Stimulated activated naive B cell treated with anti-CD40 and anti-IgM and Interleukin-4, amounts not matched to agents 10 μg/mL and 1 μg/mL and 100 μg/mL, for 72 hours (primary cell): ENCODE data around the gene PSMF1.

ENCODE experiments used
- ATAC-seq, 2 donors: fragments of 150-1000 bp; cut with Tn5 transposase; replicated peaks; 2 replicates each; pipeline ENCODE4 v1.10.0; 2021; ENCODE audit warnings: moderate library complexity in 1 of 2
- DNase-seq: peaks from one replicate; pipeline ENCODE4 v3.0.0; 2021
- H3K27ac Mint-ChIP-seq: one replicate; pipeline ENCODE4 v1.8.0; 2022; ENCODE audit warnings: mild to moderate bottlenecking, mixed read lengths
- H3K27me3 Mint-ChIP-seq, 2 donors: one replicate each; pipeline ENCODE4 v1.8.0; 2022; ENCODE audit warnings: mixed read lengths in 2 of 2
- H3K36me3 Mint-ChIP-seq, 2 donors: one replicate each; pipeline ENCODE4 v1.8.0; 2022; ENCODE audit warnings: mixed read lengths in 2 of 2, mild to moderate bottlenecking in 1 of 2
- H3K4me1 Mint-ChIP-seq, 2 donors: one replicate each; pipeline ENCODE4 v1.8.0; 2022; ENCODE audit warnings: mixed read lengths in 2 of 2, mild to moderate bottlenecking in 1 of 2
- H3K4me3 Mint-ChIP-seq, 2 donors: one replicate each; pipeline ENCODE4 v1.8.0; 2022; ENCODE audit warnings: mild to moderate bottlenecking in 2 of 2, mixed read lengths in 2 of 2, moderate library complexity in 1 of 2
- H3K9me3 Mint-ChIP-seq, 2 donors: one replicate each; pipeline ENCODE4 v1.8.0; 2022; ENCODE audit warnings: mixed read lengths in 2 of 2, mild to moderate bottlenecking in 1 of 2

PSMF1 gene, protein sequence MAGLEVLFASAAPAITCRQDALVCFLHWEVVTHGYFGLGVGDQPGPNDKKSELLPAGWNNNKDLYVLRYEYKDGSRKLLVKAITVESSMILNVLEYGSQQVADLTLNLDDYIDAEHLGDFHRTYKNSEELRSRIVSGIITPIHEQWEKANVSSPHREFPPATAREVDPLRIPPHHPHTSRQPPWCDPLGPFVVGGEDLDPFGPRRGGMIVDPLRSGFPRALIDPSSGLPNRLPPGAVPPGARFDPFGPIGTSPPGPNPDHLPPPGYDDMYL

GRCh38 chr20:1118336-1119127 lies at the start of gene PSMF1:
Gene PSMF1, plus strand, starts transcription at chr20:1118602. Its CDS starts 172 bp downstream, at chr20:1118774.
- peak within 1 kb of the TSS; percentile 90 for H3K27ac Mint-ChIP-seq
- ATAC-seq (peak; percentile 97 to 98), DNase-seq (peak; percentile 94)
- no peaks in the 10 kb centered on the region for H3K27me3 Mint-ChIP-seq
- H3K9me3 Mint-ChIP-seq: no peaks in the 10 kb centered on the region
- H3K36me3 Mint-ChIP-seq: peaks cover 22 to 45% of the 10 kb centered on the region in 2 donors
- H3K4me3 Mint-ChIP-seq: peak within 1 kb of the TSS; percentile 86 to 90
- peaks cover 36 to 60% of the 10 kb centered on the region in 2 donors for H3K4me1 Mint-ChIP-seq

DNA sequence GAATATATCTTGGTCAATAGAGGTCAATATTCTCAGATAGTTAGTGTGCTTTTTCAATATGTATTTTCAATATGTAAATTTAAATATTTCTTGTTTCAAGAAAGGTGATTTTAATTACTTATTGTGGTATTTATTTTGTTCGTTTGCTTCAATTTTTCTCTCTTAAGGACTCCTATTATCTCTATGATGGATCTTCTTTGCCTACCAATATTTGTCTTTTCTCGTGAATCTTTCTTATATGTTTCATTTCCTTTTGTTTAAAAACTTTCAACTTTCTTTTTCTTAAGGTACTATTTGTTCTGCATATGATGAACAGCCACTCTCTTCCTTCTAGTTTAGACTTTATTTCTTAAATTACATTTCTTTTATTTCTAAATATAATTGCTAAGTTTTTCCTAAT lies 46.1 kb upstream of the PSMF1 start:
- peaks cover 4 to 9% of the 10 kb centered on the region in 2 donors for H3K36me3 Mint-ChIP-seq
- DNase-seq: no peak
- H3K27me3 Mint-ChIP-seq: peaks cover 12 to 24% of the 10 kb centered on the region in 2 donors
- no peak overlapping the region for H3K4me3 Mint-ChIP-seq
- H3K4me1 Mint-ChIP-seq: peaks cover 6 to 7% of the 10 kb centered on the region in 2 donors
- peaks cover 10 to 25% of the 10 kb centered on the region in 2 donors for H3K9me3 Mint-ChIP-seq
- ATAC-seq: no peak
- no peak overlapping the region for H3K27ac Mint-ChIP-seq

DNA sequence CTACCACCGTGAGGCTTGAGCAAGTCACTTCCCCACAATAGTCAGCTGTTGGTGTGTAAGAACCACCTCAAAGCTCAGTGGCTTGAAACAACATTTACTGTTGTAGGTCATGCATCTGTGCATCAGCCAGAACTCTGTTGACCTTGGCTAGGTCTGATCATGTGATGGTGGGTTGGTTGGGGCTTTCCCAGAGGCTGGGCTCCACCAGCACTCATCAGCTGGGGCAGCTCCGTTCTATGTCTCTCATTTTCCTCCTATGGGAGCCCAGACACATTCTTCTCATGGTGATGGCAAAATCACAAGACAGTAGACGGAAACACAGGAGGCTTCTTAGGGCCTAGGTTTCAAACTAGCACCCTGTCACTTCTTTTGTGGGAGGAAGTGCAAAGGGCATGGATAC lies 42.8 kb upstream of the PSMF1 start:
- Mint-ChIP-seq H3K9me3 (peaks cover 4 to 9% of the 10 kb centered on the region in 2 donors), H3K4me3 (no peak overlapping the region), H3K27me3 (peaks cover 0 to 3% of the 10 kb centered on the region in 2 donors), H3K4me1 (peaks cover 6 to 7% of the 10 kb centered on the region in 2 donors), H3K36me3 (peaks cover 3 to 8% of the 10 kb centered on the region in 2 donors), H3K27ac (peak overlapping the region; percentile 69)
- DNase-seq (peak; percentile 39), ATAC-seq (peak; percentile 100)

- H3K9me3 Mint-ChIP-seq: peaks cover 7 to 11% of the 10 kb centered on the region in 2 donors
- peaks cover 6% of the 10 kb centered on the region in 2 donors for H3K4me1 Mint-ChIP-seq
- DNase-seq (no peak), ATAC-seq (no peak)
- no peak overlapping the region for H3K4me3 Mint-ChIP-seq
- H3K27me3 Mint-ChIP-seq: peaks cover 0 to 9% of the 10 kb centered on the region in 2 donors
- H3K36me3 Mint-ChIP-seq: peaks cover 4 to 10% of the 10 kb centered on the region in 2 donors
- H3K27ac Mint-ChIP-seq: no peak overlapping the region
Observed at GRCh38 chr20:1081891-1082290, 36.5 kb upstream of the PSMF1 start.

DNA sequence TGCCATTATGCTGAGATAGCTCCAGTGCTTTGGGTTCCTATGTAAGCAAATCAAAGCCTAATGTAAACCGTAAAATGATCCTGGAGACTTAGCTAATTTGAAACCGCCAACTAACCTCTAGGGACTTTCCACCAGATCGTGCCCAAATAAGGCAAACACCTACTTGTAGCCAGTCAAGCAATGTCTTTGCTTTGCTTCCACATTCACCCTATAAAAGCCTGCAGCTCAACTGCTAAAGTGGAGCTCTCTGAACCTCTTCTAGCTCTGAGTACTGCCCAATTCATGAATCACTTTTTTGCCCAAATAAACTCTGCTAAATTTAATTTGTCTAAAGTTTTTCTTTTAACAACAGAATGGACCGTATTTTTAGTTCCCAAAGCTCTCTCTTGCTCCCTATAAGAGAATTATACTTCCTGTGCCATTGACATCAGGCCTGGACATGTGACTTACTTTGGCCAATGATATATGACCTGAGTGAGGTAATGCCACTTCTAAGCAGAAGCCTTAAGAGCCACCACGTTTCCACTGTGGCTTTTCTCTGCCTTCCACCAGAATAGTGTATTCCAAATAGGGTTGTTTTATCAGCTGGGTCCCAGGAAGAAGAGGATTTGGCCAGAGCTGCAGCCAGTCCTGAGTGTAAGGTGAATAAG lies 34.8 kb upstream of the PSMF1 start:
- no peak for ATAC-seq
- H3K4me3 Mint-ChIP-seq: no peak overlapping the region
- peaks cover 7 to 11% of the 10 kb centered on the region in 2 donors for H3K9me3 Mint-ChIP-seq
- H3K27me3 Mint-ChIP-seq: peaks cover 0 to 9% of the 10 kb centered on the region in 2 donors
- H3K36me3 Mint-ChIP-seq: peaks cover 4 to 10% of the 10 kb centered on the region in 2 donors
- no peak for DNase-seq
- no peak overlapping the region for H3K27ac Mint-ChIP-seq
- peaks cover 6 to 7% of the 10 kb centered on the region in 2 donors for H3K4me1 Mint-ChIP-seq

DNA sequence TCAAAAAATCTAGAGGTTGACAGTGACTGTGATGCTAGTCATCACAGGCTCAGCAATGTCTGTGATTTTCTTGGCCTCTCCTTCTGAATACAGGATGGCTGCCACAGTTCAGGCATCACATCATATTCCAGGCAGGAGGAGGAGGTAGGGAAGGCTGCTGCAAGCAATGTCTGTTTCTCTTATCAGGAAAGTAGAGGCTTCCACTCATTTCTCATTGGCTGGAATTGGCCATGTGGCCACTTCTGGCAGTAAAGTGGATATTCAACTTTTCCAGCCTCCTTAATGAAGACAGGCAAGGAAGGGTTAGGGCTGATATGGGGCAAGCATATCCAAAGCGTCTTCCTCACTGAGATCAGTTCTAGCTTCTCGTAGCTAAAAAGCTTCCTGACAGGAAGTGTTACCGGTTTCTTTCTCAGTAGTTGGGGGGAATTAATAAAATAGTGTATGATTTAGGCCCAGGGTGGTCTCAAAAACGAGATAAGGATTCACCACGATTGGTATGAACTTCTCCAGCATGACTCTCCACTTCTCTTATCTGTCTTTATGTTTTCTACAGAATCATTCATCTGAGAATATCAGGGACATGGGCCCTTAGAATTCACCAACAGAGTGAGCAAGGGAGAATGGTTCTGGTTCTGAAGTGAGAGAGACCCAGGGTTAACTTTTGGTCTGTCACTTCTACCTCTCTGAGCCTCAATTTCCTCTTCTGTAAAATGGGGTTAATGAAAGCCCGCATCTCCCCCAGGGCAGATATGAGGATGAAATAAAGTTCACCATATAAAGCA lies 32.7 kb upstream of the PSMF1 start:
- peaks cover 16 to 21% of the 10 kb centered on the region in 2 donors for H3K9me3 Mint-ChIP-seq
- ATAC-seq (no peak), DNase-seq (no peak)
- H3K36me3 Mint-ChIP-seq: peaks cover 4 to 20% of the 10 kb centered on the region in 2 donors
- H3K27me3 Mint-ChIP-seq: peaks cover 0 to 5% of the 10 kb centered on the region in 2 donors
- H3K4me3 Mint-ChIP-seq: no peak overlapping the region
- H3K27ac Mint-ChIP-seq: no peak overlapping the region
- H3K4me1 Mint-ChIP-seq: peaks cover 6 to 7% of the 10 kb centered on the region in 2 donors

GRCh38 chr20:1086277-1087213 lies 31.9 kb upstream of the PSMF1 start:
- ATAC-seq (peak; percentile 23 to 81), DNase-seq (no peak)
- H3K4me3 Mint-ChIP-seq: no peak overlapping the region
- no peak overlapping the region for H3K27ac Mint-ChIP-seq
- peaks cover 7 to 28% of the 10 kb centered on the region in 2 donors for H3K36me3 Mint-ChIP-seq
- peaks cover 21 to 25% of the 10 kb centered on the region in 2 donors for H3K9me3 Mint-ChIP-seq
- H3K27me3 Mint-ChIP-seq: no peaks in the 10 kb centered on the region
- peaks cover 6 to 7% of the 10 kb centered on the region in 2 donors for H3K4me1 Mint-ChIP-seq

- H3K27me3 Mint-ChIP-seq: no peaks in the 10 kb centered on the region
- ATAC-seq: peak; percentile 14 to 48
- H3K9me3 Mint-ChIP-seq: peaks cover 22 to 25% of the 10 kb centered on the region in 2 donors
- H3K36me3 Mint-ChIP-seq: peaks cover 7 to 30% of the 10 kb centered on the region in 2 donors
- H3K27ac Mint-ChIP-seq: no peak overlapping the region
- DNase-seq: no peak
- H3K4me1 Mint-ChIP-seq: peaks cover 6 to 7% of the 10 kb centered on the region in 2 donors
- H3K4me3 Mint-ChIP-seq: no peak overlapping the region
Observed at GRCh38 chr20:1087311-1087905, 31.0 kb upstream of the PSMF1 start.

DNA sequence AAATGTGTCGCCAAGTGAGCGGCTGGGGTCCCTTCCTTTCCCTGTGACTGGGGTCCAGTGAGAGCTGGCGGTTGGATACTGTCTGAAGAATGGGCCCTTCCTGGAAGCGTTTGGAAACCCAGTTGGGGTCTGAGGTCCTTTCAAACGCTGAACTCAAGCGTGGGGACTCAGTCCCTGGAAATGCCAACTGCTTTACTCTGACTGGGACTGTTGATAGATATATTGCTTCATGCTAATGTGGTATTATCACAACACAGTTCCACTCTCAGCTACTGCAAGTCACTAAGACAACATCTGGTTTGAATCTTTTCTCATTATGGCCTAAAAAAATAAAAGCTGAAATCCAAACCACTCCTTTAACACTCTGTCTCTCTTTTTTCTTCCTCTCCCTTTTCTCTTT lies 23.7 kb upstream of the PSMF1 start:
- H3K36me3 Mint-ChIP-seq: peaks cover 5 to 19% of the 10 kb centered on the region in 2 donors
- DNase-seq (no peak), ATAC-seq (no peak)
- H3K27me3 Mint-ChIP-seq: no peaks in the 10 kb centered on the region
- H3K4me3 Mint-ChIP-seq: no peak overlapping the region
- H3K27ac Mint-ChIP-seq: no peak overlapping the region
- no peaks in the 10 kb centered on the region for H3K4me1 Mint-ChIP-seq
- peaks cover 5 to 17% of the 10 kb centered on the region in 2 donors for H3K9me3 Mint-ChIP-seq

DNA sequence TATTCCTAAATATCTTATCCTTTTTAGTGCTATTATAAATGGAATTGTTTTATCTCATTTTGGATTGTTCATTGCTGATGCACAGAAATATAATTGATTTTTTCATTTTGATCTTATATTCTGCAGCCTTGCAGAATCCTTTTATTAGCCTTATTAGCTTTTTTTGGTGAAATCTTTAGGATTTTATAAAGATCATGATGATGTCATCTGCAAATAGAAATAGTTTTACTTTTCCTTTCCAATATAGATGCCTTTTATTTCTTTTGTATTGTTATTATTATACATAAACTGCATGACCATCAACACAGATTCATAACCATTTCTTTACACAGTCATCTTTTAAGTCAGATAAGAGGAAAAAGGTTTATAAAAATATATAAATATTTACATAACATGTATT lies 16.9 kb upstream of the PSMF1 start:
- Mint-ChIP-seq H3K27me3 (peaks cover 0 to 8% of the 10 kb centered on the region in 2 donors), H3K4me3 (no peak overlapping the region), H3K36me3 (peaks cover 6 to 7% of the 10 kb centered on the region in 2 donors), H3K4me1 (no peaks in the 10 kb centered on the region), H3K27ac (no peak overlapping the region), H3K9me3 (peaks cover 11 to 13% of the 10 kb centered on the region in 2 donors)
- no peak for DNase-seq
- no peak for ATAC-seq

DNA sequence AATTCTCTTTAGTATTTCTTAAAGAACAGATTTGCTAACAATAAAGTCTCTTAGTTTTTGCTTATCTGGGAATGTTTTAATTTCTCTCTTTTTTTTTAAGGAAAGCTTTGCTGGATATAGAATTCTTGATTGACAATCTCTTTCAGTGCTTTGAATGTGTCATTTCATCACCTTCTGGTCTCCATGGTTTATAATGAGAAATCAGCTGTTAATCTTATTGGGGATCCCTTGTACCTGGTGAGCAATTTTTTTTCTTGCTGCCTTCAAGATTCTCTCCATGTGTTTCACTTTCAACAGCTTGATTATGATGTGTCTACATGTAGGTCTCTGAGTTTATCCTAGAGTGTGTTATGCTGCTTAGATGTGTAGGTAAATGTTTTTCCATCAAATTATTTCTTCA lies 16.4 kb upstream of the PSMF1 start:
- no peak for DNase-seq
- no peak overlapping the region for H3K4me3 Mint-ChIP-seq
- H3K9me3 Mint-ChIP-seq: peaks cover 11 to 13% of the 10 kb centered on the region in 2 donors
- peaks cover 3 to 8% of the 10 kb centered on the region in 2 donors for H3K27me3 Mint-ChIP-seq
- H3K36me3 Mint-ChIP-seq: peaks cover 6 to 7% of the 10 kb centered on the region in 2 donors
- H3K27ac Mint-ChIP-seq: no peak overlapping the region
- H3K4me1 Mint-ChIP-seq: no peaks in the 10 kb centered on the region
- no peak for ATAC-seq

GRCh38 chr20:1103751-1104150 lies 14.7 kb upstream of the PSMF1 start:
- ATAC-seq (no peak), DNase-seq (no peak)
- Mint-ChIP-seq H3K27ac (no peak overlapping the region), H3K4me1 (peaks cover 6 to 9% of the 10 kb centered on the region in 2 donors), H3K9me3 (peaks cover 8 to 11% of the 10 kb centered on the region in 2 donors), H3K27me3 (peaks cover 3 to 13% of the 10 kb centered on the region in 2 donors), H3K36me3 (peaks cover 4% of the 10 kb centered on the region in 2 donors), H3K4me3 (no peak overlapping the region)
